Pulmonary artery endothelial cell (primary cell): ENCODE data around the gene DNLZ. TPM values are rescaled to one million over a fixed set of nuclear protein-coding genes. Genes with fewer than 3 reads are reported as not detected.

Source experiments
- DNase-seq: peaks from one replicate; pipeline ENCODE4 v3.0.0-alpha.2; 2011; ENCODE audit warnings: low read depth, low spot score
- total RNA-seq: library from RNA; depleted of rRNA; stranded (reverse); fragments of >200 nt; gene quantifications from 2 replicates; pipeline ENCODE4 v1.2.3, GENCODE V29; 2014

The DNLZ gene
- total RNA-seq, 1 donor from 2014 or later, result 15.7 TPM

DNA sequence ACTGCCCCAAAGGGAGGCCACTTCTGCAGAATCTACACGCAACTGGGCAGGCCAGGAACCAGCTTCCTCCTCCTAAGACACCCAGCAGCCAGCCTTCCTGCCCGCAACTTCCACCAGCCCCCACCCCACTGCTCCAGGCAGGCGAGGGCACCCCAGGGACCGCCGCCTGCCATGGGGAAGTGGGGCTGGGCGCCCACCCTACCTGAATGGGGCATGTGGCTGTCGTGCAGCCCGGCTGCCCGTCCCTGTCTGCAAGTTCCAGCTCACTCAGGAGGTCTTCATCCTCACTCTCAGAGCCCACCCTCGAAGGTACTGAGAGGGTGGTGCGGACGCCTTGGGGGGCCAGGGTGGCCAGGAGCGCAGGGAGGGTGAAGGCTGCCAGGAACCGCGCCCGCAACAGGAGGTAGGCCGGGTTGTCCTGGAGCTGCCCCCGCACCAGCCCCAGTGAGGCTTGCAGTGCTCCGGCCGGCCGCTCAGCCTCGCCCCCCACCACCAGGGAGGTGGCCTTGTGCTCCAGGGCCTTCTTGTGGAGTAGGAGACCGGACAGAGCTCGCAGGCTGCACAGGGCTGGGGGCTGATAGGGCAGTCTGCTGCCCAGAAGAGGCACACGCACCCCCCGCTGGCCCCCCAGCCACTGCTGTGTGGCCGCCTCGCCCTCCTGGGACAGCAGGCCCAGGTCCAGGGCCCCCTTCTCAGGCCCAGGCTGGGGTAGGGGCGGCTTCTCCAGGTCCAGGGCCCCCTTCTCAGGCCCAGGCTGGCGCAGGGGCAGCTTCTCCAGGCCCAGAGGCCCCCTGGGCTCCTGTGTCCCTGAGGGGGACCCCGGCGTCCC lies 14.0 kb upstream of the DNLZ start:
- no peak for DNase-seq

DNA sequence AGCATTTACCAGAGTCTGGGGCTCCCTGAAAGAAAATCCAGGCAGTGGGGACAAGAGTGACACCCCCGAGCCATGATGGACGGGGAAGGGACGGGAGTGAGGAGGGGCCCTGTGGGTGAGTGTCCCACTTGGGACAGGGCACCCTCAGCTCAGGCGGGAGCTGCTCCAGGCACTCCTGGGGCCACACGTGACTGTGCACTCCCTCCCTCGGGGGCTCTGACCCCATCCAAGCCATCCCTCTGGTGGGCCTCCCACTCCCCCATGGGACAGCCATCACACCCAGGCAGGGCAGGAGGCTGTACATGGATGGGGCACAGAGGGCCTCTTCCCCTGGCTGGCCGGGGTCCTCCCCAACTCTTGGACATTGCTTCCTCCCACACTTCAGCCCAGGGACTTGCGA lies 12.9 kb upstream of the DNLZ start:
- no peak for DNase-seq

DNA sequence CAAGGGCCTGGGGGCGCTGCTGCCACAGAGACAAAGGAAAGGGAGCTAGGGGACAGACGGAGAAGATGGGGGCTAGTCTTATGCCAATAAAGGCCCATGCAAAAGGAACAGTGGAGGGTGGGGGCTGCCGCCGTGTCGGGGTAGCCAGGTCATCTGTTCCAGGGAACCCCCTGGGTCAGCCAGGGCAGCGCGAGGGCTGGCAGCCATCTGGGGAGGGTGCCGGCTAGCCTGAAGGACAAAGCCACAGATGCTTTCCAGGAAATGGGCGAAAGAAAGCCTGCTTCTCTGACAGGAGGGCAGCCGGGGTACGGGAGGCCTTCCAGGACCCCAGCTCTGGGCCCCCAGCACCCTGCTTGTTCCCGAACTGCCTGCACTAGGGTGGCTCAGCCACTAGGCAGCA lies 11.6 kb upstream of the DNLZ start:
- no peak for DNase-seq

DNA sequence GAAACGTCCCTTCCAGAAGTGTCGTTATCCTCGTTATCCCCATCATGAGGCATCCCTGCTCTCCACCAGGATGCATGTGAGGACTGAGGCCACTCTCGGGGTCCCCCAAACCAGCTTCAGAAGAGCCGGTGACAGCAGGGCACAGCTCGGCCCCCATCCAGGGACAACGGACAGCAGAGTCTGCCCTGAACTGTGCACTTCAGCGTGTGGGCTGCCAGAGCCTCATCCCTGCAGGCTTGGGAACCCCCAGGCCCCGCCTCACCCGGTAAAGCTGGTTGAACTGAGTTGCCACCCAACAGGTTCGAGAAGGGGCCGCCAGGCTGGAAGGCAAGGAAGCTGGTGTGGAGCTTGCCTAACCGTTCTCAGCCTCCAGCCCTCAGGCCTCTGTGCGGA lies 10.6 kb upstream of the DNLZ start:
- DNase-seq, result no peak

DNA sequence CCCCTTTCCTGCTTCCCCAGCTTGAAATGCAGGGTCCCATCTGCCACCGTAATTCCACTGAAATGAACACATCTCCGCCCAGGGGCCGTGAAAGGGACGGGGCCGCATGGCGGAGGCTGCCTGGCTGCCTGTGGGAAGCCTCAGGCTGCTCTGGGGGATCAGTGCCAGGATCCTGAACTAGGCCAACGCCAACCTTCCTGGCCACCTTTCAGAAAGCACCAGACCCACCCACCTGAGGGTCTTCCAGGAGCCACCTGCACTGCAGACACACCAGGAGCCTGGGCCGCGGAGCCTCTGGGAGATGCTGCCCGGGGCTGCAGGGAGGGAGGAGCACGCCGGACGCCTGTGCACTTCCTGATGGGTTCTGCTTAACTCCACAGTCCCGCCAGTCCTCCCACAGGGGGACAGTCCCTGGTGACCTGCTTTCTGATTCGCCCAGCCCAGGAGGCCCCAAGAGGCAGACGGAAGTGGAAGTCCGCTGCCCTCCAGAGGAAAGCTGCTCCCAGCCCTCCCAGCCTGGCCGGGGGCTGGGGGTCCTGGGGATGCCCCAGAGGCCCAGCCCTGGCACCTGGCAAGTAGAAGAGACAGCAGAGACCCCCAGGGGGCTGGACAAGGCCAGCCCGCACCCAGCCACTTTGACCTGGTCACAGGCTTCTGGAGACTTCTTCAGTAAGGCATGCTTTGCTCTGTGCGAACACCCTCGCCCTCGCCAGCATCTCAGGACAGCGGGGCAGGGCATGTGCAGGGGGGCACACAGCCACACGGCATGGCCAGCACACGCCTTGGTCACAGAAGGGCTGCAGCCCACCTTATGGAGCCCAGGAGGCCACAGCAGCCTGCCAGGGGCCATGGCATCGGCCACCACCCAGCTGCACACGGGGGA lies 10.0 kb upstream of the DNLZ start, which contains the start of gene CARD9:
Gene CARD9 (minus strand): TSS at position 370 of the 883 bp plus-strand sequence. CDS start 1,591 bp downstream, outside the sequence.
- no peak for DNase-seq

DNA sequence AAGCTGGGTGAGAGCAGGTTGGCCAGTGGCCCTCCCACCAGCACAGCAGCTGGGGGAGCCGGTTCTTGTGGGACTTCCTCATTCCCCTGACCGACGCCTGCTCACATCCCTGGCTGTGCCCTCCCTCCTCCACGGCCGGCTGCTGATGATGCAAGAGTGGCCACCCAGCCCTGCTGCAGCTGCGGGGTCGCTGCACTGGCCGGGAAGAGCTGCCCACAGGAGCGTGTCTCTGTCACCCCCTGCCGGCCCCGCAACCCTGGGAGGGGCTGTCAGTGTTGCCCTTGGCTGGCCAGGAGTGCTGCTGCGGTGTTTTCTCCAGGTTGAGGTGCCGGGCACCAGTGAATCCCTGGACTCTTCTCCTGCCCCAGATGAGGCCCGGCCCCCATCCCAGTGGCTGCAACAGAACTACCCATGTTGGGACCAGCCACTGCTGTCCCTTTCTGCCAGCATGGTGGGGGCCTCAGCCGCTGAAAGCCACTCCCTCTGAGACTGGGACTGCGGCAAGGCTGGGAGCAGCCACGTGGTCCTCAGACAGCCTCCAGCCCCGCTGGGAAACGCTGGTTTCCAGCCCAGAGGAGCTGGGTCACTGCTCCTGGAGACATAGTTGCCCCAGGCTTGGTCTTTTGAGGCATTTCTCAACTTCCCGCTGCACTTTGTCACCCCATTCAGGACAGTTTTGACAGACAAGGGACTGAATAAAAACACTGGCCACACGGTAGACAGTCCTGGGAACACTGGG lies 9.2 kb upstream of the DNLZ start:
- no peak for DNase-seq

DNA sequence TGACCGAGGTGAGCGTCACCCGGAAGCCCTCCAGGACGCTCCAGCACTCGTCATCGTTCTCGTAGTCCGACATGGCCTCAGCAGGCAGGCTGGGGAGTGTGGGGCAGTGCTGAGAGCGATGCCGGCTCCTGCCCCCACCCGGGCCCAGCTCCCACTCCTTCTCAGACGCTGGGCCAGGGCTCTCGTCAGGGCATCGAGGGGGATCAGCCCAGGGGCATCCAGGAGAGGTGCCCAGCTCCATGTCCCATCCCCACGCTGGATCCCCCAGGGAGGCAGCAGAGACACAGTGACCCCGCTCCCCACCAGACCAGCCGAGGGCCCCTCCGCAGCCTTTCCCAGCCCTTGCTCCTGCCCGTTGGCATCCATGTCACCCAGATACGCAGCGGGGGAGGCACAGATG lies 8.5 kb upstream of the DNLZ start:
- DNase-seq, result no peak

DNA sequence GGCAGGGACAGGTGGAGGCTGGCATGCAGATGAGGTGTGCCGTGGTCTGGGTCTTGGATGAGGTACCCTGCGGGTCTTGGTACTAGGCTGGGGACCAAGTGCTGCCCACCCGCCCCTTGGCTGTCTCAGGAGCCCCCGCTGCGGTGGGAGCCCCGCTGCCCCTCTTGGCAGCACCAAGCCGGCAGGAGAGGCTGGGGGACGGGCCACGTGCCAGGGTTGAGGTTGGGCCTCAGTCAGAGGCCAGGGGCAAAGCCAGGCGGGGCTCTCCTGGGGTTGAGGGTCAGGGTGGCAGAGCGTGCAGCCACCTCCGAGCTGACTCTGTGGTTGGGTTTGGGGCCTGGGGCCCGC lies 8.0 kb upstream of the DNLZ start:
- no peak for DNase-seq

DNA sequence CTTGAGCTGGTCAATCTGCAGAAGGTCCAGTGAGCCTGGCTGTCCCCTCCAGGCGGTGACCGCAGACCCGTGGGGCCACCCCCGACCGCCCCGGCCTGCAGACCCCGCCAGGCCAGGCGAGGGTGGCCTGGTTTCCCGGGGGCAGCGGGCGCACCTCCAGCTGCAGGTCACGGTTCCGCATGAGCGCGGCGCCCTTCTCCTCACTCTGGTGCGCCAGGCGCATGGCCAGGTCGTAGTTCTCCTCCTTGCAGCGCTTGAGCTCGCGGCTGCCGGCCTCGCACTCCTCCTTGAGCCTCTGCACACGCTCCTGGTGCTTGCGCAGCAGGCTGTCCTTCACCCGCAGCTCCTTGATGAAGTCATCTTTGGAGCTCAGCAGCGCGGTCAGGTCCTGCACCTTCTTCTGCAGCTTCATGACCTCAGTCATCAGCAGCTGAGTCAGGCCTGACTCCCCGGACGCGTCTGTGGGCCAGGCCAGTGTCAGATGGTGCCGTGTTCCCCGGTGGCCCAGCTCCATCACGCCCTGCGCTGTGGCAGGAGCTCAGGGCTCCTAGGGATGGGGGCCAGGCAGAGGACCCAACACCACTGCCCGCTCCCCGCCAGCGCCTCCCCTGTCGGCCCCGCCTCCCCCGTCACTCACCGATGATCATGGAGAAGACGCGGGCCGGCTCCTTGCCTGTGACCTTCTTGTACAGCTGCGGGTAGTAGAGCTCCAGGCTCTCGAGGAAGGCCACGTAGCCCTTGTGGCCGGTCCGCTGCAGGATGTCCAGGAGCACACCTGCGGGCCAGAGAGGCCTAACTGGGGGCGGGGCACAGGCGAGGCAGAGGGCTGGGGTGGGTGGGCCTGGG lies 7.4 kb upstream of the DNLZ start:
- no peak for DNase-seq

DNA sequence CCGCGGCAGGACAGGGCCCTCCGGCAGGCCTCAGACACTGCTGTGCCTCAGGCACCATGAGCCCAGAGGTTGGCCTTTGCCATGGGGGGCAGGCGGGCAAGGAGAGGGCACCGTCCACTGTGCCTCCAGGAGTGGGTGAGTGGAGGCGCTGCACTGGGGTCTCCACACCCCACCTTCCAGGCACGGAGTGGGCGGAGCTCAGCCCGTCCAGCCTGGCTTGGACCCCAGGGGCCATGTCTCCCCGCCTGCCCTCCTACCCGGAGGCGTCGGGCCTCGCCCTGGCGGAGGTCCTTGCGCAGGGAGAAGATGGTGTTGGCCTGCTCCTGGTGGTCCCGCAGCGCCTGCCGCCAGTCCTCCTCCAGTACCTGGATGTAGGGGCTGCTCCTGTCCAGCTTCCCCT lies 6.5 kb upstream of the DNLZ start:
- DNase-seq, result no peak

DNA sequence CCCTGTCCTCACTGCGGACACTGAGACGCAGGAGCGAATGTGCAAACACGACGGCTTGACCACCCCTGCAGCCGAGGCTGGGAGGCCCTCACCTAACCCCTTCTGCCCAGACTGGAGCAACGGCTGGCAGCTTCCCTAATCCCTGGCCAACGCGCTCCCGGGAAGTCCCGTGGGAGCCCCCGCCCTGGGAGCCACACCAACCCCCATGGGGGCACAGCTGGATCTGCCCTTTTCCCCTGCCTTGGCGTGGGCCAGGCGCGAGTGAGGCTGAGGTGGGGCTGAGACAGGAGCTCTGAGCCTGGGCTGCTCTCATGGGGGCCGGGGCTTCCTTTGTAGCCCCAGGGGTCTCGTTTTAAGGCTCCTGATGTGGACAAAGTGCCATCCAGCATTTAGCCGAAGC lies 4.6 kb upstream of the DNLZ start:
- no peak for DNase-seq

DNA sequence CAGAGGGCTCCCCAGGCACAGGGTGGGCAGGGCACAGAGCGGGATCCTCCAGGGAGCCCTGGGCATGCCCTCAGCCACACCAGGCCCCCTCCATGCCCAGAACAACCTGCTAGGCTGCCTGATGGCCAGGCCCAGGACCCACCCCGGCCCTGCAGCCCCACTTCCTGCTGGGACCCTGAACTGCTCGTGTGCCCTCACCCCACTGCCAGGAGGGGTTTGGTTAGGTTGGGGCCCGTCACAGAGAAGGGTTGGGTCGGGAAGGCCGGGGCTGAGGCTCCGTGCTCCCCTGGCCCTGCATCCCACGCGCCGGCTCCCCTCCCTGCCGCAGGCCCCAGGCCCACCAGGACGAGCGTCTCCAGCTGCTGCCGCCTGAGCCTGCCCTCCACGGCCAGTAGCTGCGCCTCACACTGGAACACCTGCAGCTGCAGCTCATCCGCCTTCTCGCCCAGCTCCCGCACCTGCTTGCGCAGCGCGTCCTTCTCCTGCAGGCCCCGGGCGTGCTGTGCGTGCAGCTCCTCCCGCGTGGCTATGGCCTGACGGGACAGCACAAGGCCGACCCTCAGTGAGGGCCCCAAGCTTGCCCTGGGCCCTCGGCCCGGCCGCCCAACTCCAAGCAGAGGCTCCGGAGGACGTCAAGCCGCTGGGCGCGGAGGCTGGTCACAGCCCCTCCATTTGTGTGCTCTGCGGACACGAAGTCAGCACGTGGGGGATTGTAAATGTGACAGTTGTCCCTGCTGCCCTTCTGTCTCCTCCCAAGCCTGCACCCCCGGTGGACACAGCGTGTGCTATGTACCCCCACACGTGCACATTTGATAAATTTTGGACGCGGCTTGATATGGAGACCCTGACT lies 4.0 kb upstream of the DNLZ start:
- DNase-seq, result no peak

DNA sequence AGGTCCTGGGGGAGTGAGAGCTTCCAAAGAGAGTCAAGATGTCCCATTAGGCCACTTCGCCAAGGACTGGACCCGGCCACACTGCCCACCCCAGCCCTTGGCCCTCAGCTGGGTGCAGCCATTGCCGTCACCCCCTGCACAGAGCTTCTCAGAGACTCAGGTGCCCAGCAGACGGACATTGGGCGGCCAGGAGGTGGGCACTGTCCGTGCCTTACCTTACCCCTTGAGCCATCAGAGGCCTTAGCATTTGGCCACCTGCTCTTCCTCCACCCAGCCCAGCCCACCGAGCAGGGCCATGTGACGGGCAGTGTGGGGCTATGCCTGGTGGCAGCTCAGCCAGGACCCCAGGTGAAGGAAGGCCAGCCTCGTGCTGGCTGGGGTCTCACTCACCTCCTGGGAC lies 3.3 kb upstream of the DNLZ start:
- no peak for DNase-seq

DNA sequence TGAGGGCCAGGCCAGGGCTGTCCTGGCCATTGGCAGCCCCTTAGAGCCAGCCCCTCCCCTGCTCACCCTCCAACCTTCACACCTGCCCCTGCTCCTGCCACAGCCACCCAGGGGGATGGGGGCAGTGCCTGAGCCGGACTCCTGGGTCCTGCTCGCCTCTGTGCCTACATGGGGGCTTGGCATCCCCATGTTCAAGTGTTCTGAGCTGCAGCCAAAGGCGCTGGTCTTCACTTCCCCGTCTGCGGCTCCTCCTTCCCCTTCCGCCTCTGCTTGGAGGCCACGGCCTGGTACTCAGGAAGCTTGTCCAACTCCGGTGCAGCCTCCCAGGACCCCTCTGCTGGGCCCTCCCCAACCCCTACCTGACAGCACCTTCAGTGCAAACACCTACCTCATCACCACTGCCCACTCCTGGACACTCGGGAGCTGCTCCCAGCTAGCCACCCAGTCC lies 2.3 kb upstream of the DNLZ start:
- no peak for DNase-seq

DNA sequence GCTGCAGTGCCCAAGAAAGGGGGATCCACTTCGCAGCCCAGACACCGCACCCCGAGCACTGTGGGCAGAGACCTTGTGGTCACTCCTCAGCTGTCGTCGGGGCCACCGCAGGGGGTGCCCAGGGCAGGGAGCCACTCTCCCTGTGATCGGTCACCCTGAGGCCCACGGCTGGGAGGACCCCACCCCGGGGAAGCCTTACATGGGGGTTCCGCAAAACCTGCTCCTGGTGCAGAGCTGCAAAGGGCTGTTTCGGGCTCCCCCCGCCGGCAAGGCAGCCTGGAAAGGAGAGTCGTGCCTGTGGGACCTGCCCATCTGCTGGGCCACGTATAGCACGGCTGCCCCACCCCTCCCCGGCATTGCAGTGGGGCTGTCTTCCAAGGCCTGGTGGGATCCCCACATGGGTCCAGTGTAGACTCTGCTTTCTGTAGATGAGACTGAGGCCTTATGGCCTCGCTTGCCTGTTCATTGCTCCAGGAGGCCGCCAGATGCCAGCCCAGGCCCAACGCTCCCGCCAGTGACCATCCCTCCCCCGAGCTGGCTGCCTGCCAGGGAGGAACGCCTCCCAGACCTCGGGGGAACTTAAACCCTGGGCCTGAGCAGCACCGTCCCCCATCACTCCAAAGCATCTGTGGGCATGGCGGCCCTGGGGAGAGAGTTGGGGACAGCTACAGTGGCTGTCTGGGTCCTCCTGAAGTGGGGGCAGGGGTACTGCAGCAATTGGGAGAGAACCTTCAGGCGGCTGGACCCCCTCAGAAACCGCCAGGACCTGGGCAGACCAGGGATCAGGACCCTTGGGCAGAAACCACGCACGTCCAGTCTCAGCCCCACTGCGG lies 1.6 kb upstream of the DNLZ start:
- DNase-seq, result no peak

DNA sequence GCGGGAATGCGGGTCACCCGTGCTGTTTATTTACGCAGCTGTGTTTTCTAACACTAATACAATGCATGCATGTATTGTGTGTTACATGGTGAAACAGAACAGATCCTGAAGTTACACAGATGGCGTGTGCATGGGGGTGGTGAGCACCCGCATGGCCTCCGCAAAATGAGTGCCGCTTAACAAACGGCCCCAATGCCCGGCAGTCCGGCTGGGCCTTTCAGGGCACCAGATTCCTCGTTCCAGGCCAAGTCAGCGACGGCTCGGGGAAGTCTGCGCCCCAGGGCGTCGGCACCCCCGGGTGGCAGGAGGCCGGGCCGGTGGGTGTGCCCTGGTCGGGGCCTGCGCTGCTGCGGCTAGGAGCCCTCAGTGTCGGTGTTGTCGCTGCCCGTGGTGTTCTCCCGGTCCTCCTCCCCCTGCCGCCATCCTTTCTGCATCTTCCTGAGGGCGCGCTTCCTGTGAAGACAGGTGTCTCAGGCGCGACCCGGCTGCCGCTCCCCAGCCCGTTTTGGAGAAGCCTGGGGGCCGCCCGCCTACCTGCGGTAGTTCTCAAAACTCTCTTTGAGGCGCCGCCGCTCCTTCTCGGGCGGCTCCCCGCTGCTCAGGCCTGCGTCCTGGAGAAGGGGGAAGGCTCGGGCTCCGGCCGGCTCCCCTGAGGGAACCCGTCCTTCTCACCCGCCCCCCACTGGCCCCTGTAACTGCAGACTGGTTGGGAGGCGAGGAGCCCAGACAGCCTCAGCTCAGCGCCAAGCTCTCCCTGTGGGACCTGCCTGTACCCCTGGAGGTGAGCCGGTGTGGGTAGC lies 605 bp upstream of the DNLZ start:
- no peak for DNase-seq

DNA sequence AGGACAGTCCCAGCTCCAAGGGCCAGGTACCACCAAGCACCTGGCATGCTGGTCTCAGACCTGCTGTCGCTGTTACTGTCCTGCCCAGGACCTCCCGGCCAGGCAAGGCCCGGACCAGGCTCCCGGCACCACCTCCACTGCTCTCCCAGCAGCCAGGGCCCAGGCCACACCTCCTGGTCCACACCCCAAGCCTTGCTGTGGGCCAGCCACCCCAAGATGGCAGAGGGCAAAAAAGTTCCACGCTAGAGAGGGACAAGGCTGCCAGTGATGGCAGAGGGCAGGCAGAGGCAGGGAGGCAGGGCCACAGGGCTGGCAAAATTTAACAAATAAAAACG lies 1.1 kb downstream of the DNLZ start:
- DNase-seq, result no peak

DNA sequence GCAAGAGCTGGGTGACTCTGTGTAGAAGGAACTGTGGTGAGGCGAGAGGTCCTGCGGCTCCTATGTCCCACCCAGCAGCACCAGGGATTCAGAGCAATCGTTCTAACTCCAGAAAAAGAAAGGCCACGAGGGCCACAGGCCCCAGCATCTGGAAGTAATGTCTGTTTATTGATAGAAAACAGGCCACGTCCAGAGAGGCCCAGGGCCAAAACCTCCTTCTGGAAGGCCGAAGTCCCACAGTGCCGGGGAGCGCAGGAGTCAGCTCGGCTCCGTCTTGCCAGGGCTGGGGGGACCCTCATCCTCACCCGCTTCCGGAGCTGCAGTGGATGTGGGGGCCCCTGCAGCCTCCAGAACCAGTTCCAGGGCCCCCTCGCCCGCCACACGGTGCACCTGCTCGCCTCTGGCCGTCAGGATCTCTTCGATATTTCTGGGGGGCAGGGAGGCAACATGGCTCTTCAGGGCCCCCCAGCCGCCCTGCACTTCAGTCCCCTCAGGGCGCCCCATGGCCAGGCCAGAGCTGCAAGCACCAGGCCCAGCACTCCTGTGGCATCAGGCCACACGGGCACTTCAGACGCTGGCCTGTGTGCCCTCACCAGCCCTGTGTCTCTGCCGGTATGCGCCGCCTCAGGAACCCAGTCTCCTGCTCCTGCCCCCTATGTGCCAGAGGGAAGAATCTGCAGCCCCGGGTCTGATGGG lies 1.6 kb downstream of the DNLZ start:
- DNase-seq, result no peak
